Pancreas (tissue), 10 donors: ENCODE data around the gene CHD5. TPM values are rescaled to one million over a fixed set of nuclear protein-coding genes. Genes with fewer than 3 reads are reported as not detected.
A peak's percentile ranks its signal among the peaks of the same experiment; 100 is the strongest.

Experiments used
- ATAC-seq, 4 donors: fragments of 200-7000 bp; cut with Tn5 transposase; one replicate each; pipeline versions ENCODE4 v1.8.0 to v1.9.1; 2020; ENCODE audit warnings: mild to moderate bottlenecking in 4 of 4, moderate library complexity in 4 of 4
- DNase-seq, 6 donors: peaks; one replicate each; pipeline ENCODE4 v3.0.0-alpha.2; 2020
- FAIRE-seq: peaks from 2 replicates; lab custom pipeline; 2012; peaks lifted over from hg19 to GRCh38; lab: Jason Lieb, UNC
- H3K27ac ChIP-seq, 4 donors: fragments of 200-600 bp; sonication (generic); 1 replicate in 3 of 4; 2 replicates in 1 of 4; pipeline versions ENCODE4 v1.5.0 to v1.8.0; 2020
- H3K27me3 ChIP-seq, 4 donors: fragments of 200-600 bp; one replicate each; pipeline ENCODE4 v1.8.0; 2021
- H3K36me3 ChIP-seq, 3 donors: fragments of 200-600 bp; sonication (generic) in 1 of 3; one replicate each; pipeline versions ENCODE4 v1.5.0 to v1.8.0; 2020 to 2021
- H3K4me1 ChIP-seq, 3 donors: fragments of 200-600 bp; one replicate each; pipeline ENCODE4 v1.8.0; 2021
- H3K4me3 ChIP-seq, 4 donors: fragments of 200-600 bp; sonication (generic) in 2 of 4; one replicate each; pipeline versions ENCODE4 v1.5.0 to v1.8.0; 2020 to 2021
- H3K9me3 ChIP-seq, 4 donors: fragments of 200-600 bp; one replicate each; pipeline ENCODE4 v1.8.0; 2021
- CTCF ChIP-seq, 4 donors: fragments of 200-600 bp; sonication (generic) in 3 of 4; IDR thresholded peaks; one replicate each; pipeline versions ENCODE4 v1.5.0 to v1.8.0; 2021; ENCODE audit warnings: antibody characterized with exemption in 4 of 4
- WGBS, 2 donors: extraction: QIAGEN DNeasy Blood & Tissue Kit; methylation state at CpG; one replicate each; pipeline ENCODE4 v1.1.7; 2013; 5-methylcytosine and 5-hydroxymethylcytosine counted together
- intact Hi-C, 3 donors: fragments of 100-400 bp; cut with DNase I; formaldehyde crosslinking; loops; one replicate each; pipeline versions ENCODE4 v1.11.1 to v1.14.2; 2022
- polyA plus RNA-seq, 2 donors: library from polyadenylated mRNA; stranded (reverse); fragments of 200-250 nt; gene quantifications; one replicate each; pipeline ENCODE4 v1.2.3, GENCODE V29; 2013
- total RNA-seq, 6 donors: library from RNA; stranded (reverse); fragmentation: NEBNext Ultra II Directional in 4 of 6; extraction: Animal tissue kit (Norgen Biotek cat#: 25700) in 4 of 6; gene quantifications; one replicate each; pipeline versions ENCODE4 v1.2.1 to v1.2.4, GENCODE V29; 2021 to 2023
- donor health status: healthy with polysubstance abuse.
- donor health status: DM: no; HTN: no; CAD: no; lungs with moderate emphysema.
- donor health status: DM: no; HTN: no; CAD: no.
- donor health status: control.
- donor health status: control.
- donor health status: Bipolar disorder and iron deficiency.
- donor health status: DM: yes; HTN: yes; CAD: no.
- donor health status: DM: no; HTN: no; CAD: no.
- donor health status: DM: no; HTN: no; CAD: no.
- donor health status: DM: yes; HTN: yes; CAD: no.

CHD5 gene
- total and polyA plus RNA-seq, 8 donors = 0.09 to 2.9 (median 0.40) TPM

GRCh38 chr1:6107409-6108356 is 72.4 kb downstream of the CHD5 start:
- FAIRE-seq (no peak), DNase-seq (no peak), ATAC-seq (no peak)
- 68 to 77% methylated on average over 8 of the region's 8 CpGs for WGBS, 2 donors
- H3K4me3 ChIP-seq = no peak overlapping the region
- intact Hi-C loops = no loop called here
- H3K36me3 ChIP-seq = no peaks in the 10 kb centered on the region
- H3K4me1 ChIP-seq = no peaks in the 10 kb centered on the region
- H3K9me3 ChIP-seq = no peaks in the 10 kb centered on the region
- no peaks in the 10 kb centered on the region for H3K27me3 ChIP-seq
- no peak for TF ChIP-seq CTCF (IDR thresholded peaks at IDR 0.05)
- no peak overlapping the region for H3K27ac ChIP-seq

GRCh38 chr1:6106977-6107376 is 73.1 kb downstream of the CHD5 start:
- intact Hi-C loops = no loop called here
- no peak for DNase-seq
- Histone ChIP-seq H3K4me3 (no peak overlapping the region), H3K4me1 (no peaks in the 10 kb centered on the region), H3K27me3 (no peaks in the 10 kb centered on the region), H3K27ac (no peak overlapping the region), H3K36me3 (no peaks in the 10 kb centered on the region), H3K9me3 (no peaks in the 10 kb centered on the region)
- 68 to 79% methylated on average over 6 of the region's 6 CpGs for WGBS, 2 donors
- FAIRE-seq = no peak
- ATAC-seq = no peak
- TF ChIP-seq CTCF (IDR thresholded peaks at IDR 0.05) = no peak

GRCh38 chr1:6106321-6106731 is 73.8 kb downstream of the CHD5 start:
- no peaks in the 10 kb centered on the region for H3K27me3 ChIP-seq
- DNase-seq = peak in 3 of 6 donors; percentile 12 to 67 (median 51)

GRCh38 chr1:6105763-6106162 is 74.4 kb downstream of the CHD5 start:
- ATAC-seq = no peak
- peak in 2 of 6 donors; percentile 4 to 49 for DNase-seq
- no peak for FAIRE-seq
- Histone ChIP-seq H3K36me3 (no peaks in the 10 kb centered on the region), H3K9me3 (no peaks in the 10 kb centered on the region), H3K27me3 (no peaks in the 10 kb centered on the region), H3K4me1 (no peaks in the 10 kb centered on the region), H3K27ac (no peak overlapping the region), H3K4me3 (no peak overlapping the region)
- intact Hi-C loops = no loop called here
- 51 to 63% methylated on average over 7 of the region's 7 CpGs for WGBS, 2 donors
- TF ChIP-seq CTCF (IDR thresholded peaks at IDR 0.05) = no peak

More at GRCh38 chr1:6106321-6106731, 73.8 kb downstream of the CHD5 start:
- no peak for TF ChIP-seq CTCF (IDR thresholded peaks at IDR 0.05)
- ATAC-seq (no peak), FAIRE-seq (no peak)
- H3K4me3 ChIP-seq = no peak overlapping the region
- H3K27ac ChIP-seq = no peak overlapping the region
- H3K36me3 ChIP-seq = no peaks in the 10 kb centered on the region
- 76 to 81% methylated on average over 28 of the region's 28 CpGs for WGBS, 2 donors
- intact Hi-C loops = no loop called here
- no peaks in the 10 kb centered on the region for H3K9me3 ChIP-seq
- no peaks in the 10 kb centered on the region for H3K4me1 ChIP-seq

GRCh38 chr1:6105218-6105679 is 74.9 kb downstream of the CHD5 start:
- intact Hi-C loops = no loop called here
- 38 to 54% methylated on average over 12 of the region's 12 CpGs for WGBS, 2 donors
- no peaks in the 10 kb centered on the region for H3K27me3 ChIP-seq

More at GRCh38 chr1:6105218-6105679, 74.9 kb downstream of the CHD5 start:
- FAIRE-seq = no peak
- peak in 2 of 6 donors; percentile 10 to 44 for DNase-seq
- Histone ChIP-seq H3K27ac (no peak overlapping the region), H3K36me3 (no peaks in the 10 kb centered on the region), H3K4me3 (no peak overlapping the region), H3K4me1 (no peaks in the 10 kb centered on the region), H3K9me3 (no peaks in the 10 kb centered on the region)
- TF ChIP-seq CTCF (IDR thresholded peaks at IDR 0.05) = no peak
- ATAC-seq = no peak
